Left cardiac atrium (tissue), 4 donors: ENCODE results near the gene IGFBPL1. TPM values are rescaled to one million over a fixed set of nuclear protein-coding genes. Genes with fewer than 3 reads are reported as not detected.

Source experiments
- ATAC-seq, 2 donors: fragments of 200-7000 bp; cut with Tn5 transposase; one replicate each; pipeline ENCODE4 v1.9.1; 2020; ENCODE audit warnings: mild to moderate bottlenecking in 2 of 2, moderate library complexity in 2 of 2
- DNase-seq: peaks from one replicate; pipeline ENCODE4 v3.0.0-alpha.2; 2020
- intact Hi-C, 2 donors: fragments of 100-400 bp; cut with DNase I; formaldehyde crosslinking; loops; one replicate each; pipeline versions ENCODE4 v1.14.1 to v1.15.1; 2022 to 2023
- total RNA-seq, 2 donors: library from RNA; stranded (reverse); fragmentation: NEBNext Ultra II Directional; extraction: Animal tissue kit (Norgen Biotek cat#: 25700); gene quantifications; one replicate each; pipeline ENCODE4 v1.2.1, GENCODE V29; 2021
- donor health status: DM: no; HTN: yes; CAD: no.
- donor health status: DM: no; HTN: yes; CAD: no; lungs with severe emphysema.
- donor health status: DM: yes; HTN: yes; CAD: no.
- donor health status: Dilated cardiomyopathy.

Gene IGFBPL1
- total RNA-seq, 2 donors from 2014 or later = 0.31 to 3.5 TPM

DNA sequence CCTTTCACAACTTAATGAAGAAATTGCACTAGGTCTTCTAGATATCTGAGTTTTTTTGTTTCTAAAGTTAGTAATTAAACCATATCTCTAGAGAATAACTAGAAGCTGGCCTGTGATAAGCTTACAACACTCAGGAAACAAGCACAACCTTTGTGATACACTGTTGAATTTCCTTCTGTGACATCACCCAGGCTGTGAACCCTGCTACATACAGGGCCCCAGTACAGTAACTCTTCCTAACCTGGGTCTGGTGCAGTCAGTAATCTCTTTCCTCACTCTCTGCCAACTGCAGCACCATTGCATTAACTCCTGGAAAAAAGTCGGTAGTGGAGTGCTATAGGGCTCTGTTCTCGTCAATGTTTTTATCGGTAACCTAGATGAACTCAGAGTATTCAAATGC lies 10.6 kb upstream of the IGFBPL1 start:
- peak in 1 of 2 donors; percentile 30 for ATAC-seq
- DNase-seq = no peak
- intact Hi-C loops = no loop called here

- DNase-seq (no peak), ATAC-seq (no peak)
- intact Hi-C loops = no loop called here
These were observed 10.1 kb upstream of the IGFBPL1 start for GRCh38 chr9:38434365-38434764.

- intact Hi-C loops = no loop called here
- ATAC-seq (no peak), DNase-seq (no peak)
These were observed 8.8 kb upstream of the IGFBPL1 start for GRCh38 chr9:38432922-38433510.

DNA sequence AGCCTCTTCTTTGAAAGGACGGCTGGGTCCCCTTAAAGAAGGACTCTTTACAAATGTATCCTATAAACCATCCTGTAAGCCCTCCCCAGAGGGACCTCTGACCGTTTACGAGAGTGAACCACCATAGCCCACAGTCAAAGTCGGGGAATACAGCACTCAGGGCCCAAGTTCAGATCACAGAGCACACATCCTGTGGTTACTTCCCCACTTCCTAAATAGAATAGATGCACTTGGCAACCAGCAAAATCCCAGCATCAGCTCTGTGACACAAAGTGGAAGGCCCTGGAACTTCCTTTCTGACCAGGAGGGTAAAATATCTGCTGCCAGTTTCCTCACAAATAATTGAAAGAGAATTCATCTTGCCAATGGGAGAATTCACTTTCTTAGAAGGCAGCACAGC lies 6.9 kb upstream of the IGFBPL1 start:
- intact Hi-C loops = no loop called here
- DNase-seq (no peak), ATAC-seq (no peak)

DNA sequence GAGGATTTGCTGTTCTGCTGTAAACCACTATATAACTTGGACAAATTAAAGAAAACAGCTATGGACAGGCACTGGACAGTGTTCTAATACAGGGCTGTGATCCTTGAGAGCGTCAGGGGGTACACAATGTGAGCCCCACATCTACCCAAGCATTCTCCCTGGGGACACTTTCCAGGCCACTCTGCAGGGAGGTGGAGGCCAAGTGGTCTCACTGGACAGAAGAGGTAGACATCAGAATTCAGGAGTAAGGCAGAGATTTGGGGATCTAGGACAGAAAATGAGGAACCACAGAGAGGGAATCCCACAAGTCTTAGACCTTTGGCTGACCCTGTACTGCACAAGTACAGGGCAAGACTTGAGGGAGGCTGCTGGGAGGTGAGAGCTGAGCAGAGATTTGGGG lies 3.8 kb upstream of the IGFBPL1 start:
- ATAC-seq = no peak
- intact Hi-C loops = no loop called here
- no peak for DNase-seq

DNA sequence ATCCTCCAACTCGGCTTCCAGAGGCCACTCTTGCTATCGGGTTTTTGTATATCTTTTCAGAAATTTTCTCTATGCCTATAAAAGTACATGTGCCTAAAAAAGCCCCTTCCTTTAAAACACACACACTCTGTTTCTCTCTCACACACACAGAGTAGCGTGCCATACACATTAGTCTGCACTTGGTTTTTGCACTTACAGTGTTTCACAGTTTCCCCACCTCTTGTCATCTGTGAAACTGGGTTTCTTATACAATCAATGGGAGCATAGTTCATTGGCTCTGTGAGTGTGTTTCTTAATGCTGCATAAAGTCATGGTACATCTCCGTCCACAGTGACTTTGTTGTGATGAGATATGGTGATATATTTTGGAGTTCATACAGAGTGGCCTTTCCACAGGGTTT lies 664 bp upstream of the IGFBPL1 start:
- DNase-seq (no peak), ATAC-seq (no peak)
- intact Hi-C loops = no loop called here

DNA sequence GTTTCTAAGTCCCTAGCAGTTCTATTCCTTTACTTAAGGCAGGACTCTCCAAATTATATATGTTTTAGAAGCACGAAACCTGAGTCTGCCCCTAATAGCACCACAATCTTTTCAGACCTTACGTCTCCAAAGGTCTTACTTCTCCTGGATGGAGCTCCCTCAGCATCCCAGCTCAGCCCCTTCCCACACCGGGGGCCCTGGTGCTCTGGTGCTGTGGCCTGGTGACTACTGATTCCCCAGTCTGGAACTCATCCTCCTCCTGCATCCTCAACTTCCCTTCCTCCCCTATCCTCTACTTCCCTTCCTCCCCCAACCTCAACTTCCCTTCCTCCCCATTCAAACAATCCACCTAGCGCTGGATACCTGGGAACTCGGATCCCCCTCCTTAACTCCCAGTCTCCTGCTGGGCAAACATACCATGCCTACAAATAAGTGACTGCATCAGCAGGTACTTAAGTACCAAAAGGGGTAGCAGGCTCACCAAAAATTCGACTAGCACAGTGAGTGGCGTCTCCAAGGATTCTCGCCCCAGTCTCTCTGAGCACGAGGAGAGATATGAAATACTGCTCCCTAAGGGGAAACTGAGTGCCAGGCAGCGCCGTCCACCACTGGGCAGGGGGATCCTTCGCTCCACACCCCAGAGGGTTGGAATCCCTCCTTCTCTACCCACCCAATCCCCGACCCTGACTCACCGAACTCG lies 831 bp downstream of the IGFBPL1 start:
- DNase-seq (no peak), ATAC-seq (no peak)
- intact Hi-C loops = no loop called here

DNA sequence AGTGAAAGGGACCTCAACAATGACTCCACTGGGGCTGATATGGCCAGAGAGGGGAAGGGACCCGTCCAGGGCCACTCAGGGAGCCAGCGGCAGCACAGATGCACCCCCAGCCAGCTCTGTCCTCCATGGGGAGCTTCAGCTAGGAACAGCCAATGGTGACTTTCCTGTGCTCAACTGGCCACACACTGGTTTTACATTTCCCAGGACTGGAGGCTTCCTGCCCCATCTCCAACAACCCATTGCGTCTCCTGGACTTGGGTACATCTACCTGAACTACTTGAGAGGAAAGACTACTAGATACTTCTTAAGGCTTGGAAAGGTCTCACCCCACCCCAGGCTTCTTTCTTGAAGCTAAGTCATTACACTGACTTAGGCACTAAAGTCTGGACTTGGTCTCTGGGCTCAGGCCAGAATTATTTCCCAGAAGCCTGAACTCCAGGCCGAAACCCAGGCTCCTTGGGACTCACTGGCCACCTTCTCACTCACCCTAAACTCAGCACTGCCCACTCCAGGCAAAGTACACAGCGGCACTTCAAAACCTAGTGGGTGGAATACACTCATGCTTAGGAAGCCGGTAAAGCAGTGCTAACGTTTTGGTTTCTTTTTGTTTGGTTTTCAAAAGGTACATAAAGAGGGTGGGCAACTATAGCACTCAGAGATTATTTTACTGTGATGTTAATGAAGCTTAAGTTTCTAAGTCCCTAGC lies 1.5 kb downstream of the IGFBPL1 start:
- ATAC-seq = no peak
- intact Hi-C loops = no loop called here
- no peak for DNase-seq

DNA sequence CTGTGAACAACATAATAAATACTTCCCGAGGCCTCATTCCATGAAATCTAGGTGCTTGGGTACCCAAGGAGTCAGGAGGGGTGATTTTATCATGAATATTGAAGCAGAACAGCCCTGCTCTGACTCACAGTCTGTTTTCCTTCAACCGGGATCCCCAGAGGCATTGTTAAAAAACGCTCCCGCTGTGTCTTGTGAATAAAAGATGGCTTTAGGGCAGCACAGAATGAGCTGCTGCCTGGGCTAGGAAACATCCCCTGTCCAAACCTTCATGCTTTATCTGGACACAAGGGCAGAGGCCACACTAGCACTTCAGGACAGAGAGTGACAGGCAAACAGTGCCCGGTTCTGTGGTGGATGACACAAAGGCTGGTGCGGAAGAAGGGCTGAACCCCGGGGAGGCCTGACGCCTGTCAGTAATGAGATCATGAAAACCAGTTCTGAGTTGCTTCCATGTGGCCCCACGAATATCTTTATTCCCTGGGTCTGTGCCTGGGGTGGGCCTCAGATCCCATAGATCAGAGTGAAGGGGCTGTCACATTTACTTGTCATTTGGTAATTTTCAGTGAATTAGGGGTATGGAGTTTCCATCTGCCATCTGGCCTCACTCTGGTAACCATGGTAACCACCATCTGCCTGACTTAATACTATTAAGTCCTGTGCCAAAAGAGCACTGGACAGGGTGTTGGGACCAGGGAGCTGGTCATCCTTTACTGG lies 2.6 kb downstream of the IGFBPL1 start:
- DNase-seq = no peak
- intact Hi-C loops = no loop called here

DNA sequence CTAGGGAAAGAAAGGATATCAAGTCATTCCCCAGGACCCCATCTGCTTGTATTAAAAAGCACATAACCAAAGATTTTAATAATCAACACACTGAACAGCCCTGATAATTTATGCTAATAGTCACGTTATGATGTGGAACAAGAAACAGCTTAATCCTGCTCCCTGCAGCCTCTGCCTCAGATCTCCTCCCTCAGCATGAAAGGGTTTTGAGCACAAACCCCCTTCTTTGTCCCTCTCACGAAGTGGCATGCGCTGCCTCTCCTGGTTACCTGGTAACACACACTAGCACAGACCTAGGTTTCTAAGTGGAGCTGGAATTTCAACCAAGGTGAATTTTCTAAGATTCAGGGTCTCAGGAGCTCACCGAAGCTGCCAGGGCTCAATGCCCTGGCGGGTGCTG lies 5.1 kb downstream of the IGFBPL1 start:
- intact Hi-C loops = no loop called here
- ATAC-seq (no peak), DNase-seq (no peak)

More for the DNA sequence above, 2.6 kb downstream of the IGFBPL1 start:
- no peak for ATAC-seq

DNA sequence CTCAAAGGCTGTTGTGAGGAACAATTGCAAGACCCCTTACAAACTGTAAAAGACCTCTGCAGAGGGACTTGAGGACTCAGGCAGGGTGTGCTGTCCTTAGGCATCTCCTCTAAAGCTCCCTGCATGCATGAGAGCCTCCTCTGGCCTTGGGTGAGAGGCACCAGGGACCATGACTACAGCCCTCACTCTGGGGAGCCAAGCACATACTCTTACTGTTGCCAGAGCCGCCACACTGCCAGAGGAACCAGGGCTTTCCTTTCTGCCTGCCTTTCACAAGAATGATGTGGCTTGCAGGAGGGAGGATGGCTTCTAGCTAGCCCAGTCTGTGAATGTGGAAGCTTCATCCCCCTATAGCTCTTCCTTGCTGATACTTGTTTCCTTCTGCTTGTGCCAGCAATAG lies 5.9 kb downstream of the IGFBPL1 start:
- intact Hi-C loops = no loop called here
- DNase-seq = no peak
- ATAC-seq = no peak

- DNase-seq (no peak), ATAC-seq (peak in 1 of 2 donors; percentile 50)
- intact Hi-C loops = no loop called here
These were observed 7.0 kb downstream of the IGFBPL1 start for GRCh38 chr9:38417003-38417945.

- DNase-seq = no peak
- intact Hi-C loops = no loop called here
- ATAC-seq = no peak
These were observed 7.8 kb downstream of the IGFBPL1 start for GRCh38 chr9:38416461-38416860.

DNA sequence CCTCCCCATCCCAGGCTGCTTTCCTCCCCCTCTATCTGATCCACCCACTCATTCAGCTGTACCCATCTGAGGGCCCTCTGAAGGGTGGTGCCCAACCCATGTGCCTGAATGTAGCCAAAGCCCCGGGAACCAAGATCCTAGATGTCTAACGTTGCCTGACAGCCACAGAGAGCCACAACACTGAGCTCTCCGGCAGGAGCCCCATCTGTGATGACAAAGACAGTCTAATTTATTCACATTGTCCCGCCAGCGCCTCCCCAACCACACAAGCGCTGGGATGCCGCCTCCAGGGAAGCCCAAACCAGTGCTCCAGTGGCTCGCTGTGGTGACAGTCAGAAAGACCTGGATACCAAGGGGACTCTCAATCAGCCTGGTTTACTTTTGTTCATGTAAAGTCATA lies 8.4 kb downstream of the IGFBPL1 start:
- DNase-seq = no peak
- intact Hi-C loops = no loop called here
- no peak for ATAC-seq

DNA sequence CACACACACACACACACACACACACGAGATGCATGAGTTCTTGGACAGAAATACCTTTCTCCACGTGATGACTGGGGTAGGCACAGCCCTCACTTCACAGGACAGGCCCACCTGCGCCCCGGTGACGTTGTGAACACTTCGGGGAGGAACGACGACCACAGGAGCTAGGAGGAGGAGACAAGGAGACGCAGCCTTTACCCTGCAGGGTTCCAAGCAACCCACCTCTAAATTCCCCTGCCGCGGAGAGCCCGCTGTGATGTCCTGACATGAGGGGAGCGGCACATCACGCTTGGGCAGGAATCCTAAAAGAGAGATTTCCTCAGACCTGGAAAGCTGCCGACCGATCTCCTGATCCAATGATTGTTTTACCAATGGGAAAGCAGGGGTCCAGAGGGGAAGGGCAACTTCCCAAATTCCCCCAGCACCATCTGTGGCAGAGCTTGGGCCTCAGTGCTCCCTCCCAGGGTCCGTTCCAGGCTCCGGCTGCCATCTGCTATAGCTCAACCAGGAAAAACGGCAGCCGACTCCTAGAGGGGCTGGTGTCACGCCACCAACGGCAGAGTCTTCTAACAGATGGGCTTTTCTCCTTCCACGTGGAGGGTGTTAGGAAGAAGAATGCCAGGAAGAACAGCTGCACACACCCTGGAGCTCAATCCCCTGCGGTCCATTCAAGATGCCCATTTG lies 10.1 kb downstream of the IGFBPL1 start:
- DNase-seq (no peak), ATAC-seq (no peak)
- intact Hi-C loops = no loop called here

- ATAC-seq (no peak), DNase-seq (no peak)
- intact Hi-C loops = no loop called here
These were observed 11.0 kb downstream of the IGFBPL1 start for GRCh38 chr9:38413283-38413682.

GRCh38 chr9:38412751-38413150 lies 11.5 kb downstream of the IGFBPL1 start:
- no peak for DNase-seq
- intact Hi-C loops = no loop called here
- no peak for ATAC-seq

- DNase-seq (no peak), ATAC-seq (no peak)
- intact Hi-C loops = loop anchor here in 1 of 2 donors (10.0 kb wide), 1 partner anchor 664 kb away; no protein-coding TSS in a partner anchor
These were observed 15.5 kb downstream of the IGFBPL1 start for GRCh38 chr9:38408719-38409118.
